SK-N-MC (cell line): ENCODE data around the gene CAMK4.

Source experiments
- DNase-seq: peaks from one replicate; pipeline ENCODE4 v3.0.0-alpha.2; 2011; ENCODE audit warnings: low read depth, low spot score
- H3K27ac ChIP-seq: fragments of 200-600 bp; sonication (generic); 2 replicates; pipeline ENCODE4 v1.5.1; 2016; ENCODE audit warnings: mixed run types
- H3K36me3 ChIP-seq: fragments of 200-600 bp; sonication (generic); 2 replicates; pipeline ENCODE4 v1.6.1; 2017; ENCODE audit warnings: antibody characterized with exemption, low read length, mixed read lengths; ENCODE audit not compliant: insufficient read depth
- H3K4me3 ChIP-seq: fragments of 200-600 bp; sonication (generic); 2 replicates; pipeline ENCODE4 v1.5.1; 2016
- H3K9ac ChIP-seq: fragments of 200-600 bp; sonication (generic); 2 replicates; pipeline ENCODE4 v1.8.0; 2017; ENCODE audit warnings: mixed run types, mixed read lengths; ENCODE audit not compliant: insufficient read length
- H3K9me3 ChIP-seq: fragments of 200-600 bp; sonication (generic); 2 replicates; pipeline ENCODE4 v1.6.1; 2017; ENCODE audit warnings: low read depth, mild to moderate bottlenecking, antibody characterized with exemption, low read length, moderate library complexity, mixed read lengths
- EZH2 ChIP-seq: fragments of 200-600 bp; sonication (generic); IDR thresholded peaks from one replicate; pipeline ENCODE4 v1.6.1; 2017; ENCODE audit warnings: antibody characterized with exemption
- POLR2AphosphoS5 ChIP-seq: IDR thresholded peaks from 2 replicates; pipeline ENCODE4 v1.6.1; 2012; ENCODE audit warnings: mild to moderate bottlenecking, low read depth, low read length, borderline replicate concordance

Gene CAMK4

DNA sequence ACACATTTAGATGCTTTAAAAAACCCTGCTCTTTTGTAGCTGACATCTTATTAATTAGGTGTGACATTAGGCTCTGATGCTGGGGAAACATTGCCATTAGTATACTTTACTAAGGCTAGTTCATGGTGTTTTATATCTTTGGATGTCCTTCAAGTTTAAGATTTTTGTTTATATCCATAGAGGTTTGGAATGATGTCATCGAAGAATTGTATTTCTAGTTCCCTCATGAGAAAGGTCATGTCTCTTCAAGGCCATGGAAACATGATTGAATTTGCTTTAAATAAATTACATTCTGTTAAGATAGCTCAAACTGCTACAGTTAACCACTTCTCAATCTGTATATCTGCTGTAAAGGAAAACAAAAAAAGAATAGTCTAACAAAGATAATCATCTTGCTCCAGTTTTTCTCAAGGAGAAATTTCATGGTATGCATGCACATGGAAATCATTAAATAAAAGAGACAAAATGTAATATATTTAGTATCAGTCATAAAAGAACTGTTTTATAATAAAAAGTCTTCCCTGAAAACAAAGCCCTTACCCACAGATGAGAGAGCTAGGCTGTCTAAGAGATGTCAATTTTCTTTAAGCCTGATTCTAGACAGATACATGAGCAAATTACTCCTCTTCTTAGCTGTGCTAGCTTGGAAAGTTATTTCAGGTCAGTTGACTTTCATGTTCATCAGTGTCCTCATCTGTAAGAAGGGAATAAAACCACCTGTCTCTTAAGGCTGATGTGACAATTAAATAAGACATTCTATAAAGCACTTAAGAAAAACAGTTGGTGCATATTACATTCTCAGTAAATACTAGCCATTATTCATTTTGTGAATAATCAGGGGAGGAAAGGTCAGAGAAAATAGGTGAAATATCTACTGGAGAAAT is 313.2 kb downstream of the CAMK4 start:
- Histone ChIP-seq H3K9ac (no peak overlapping the region), H3K4me3 (no peak overlapping the region), H3K27ac (no peak overlapping the region), H3K36me3 (no peaks in the 10 kb centered on the region), H3K9me3 (no peaks in the 10 kb centered on the region)
- DNase-seq: no peak
- no peak for TF ChIP-seq EZH2
- TF ChIP-seq POLR2AphosphoS5: no peak
